Measurements from ENCODE around the gene CDX1.

Gene CDX1

GRCh38 chr5:150163547-150164059 lies 3.0 kb upstream of the CDX1 start:
- DNase-seq: no peak

- no peak for DNase-seq
Observed at GRCh38 chr5:150164211-150164980, 2.2 kb upstream of the CDX1 start.

- DNase-seq: no peak
Observed at GRCh38 chr5:150166037-150166649, 435 bp upstream of the CDX1 start.

GRCh38 chr5:150167512-150167850 lies 903 bp downstream of the CDX1 start:
- DNase-seq: no peak

- no peak for DNase-seq
Observed at GRCh38 chr5:150167908-150168307, 1.3 kb downstream of the CDX1 start.

GRCh38 chr5:150168864-150169263 lies 2.3 kb downstream of the CDX1 start:
- DNase-seq: no peak

- no peak for DNase-seq
Observed at GRCh38 chr5:150172145-150172544, 5.6 kb downstream of the CDX1 start.

- DNase-seq: no peak
Observed at GRCh38 chr5:150172556-150172955, 6.0 kb downstream of the CDX1 start.

- no peak for DNase-seq
Observed at GRCh38 chr5:150173161-150173560, 6.6 kb downstream of the CDX1 start.

GRCh38 chr5:150174285-150174684 lies 7.7 kb downstream of the CDX1 start:
- DNase-seq: no peak

- DNase-seq: no peak
Observed at GRCh38 chr5:150175076-150175475, 8.5 kb downstream of the CDX1 start.

GRCh38 chr5:150175536-150175935 lies 9.0 kb downstream of the CDX1 start:
- DNase-seq: no peak

- DNase-seq: no peak
Observed at GRCh38 chr5:150176745-150177477, 10.3 kb downstream of the CDX1 start.

GRCh38 chr5:150177721-150178120 lies 11.1 kb downstream of the CDX1 start:
- DNase-seq: no peak

GRCh38 chr5:150178262-150178661 lies 11.7 kb downstream of the CDX1 start:
- DNase-seq: no peak

GRCh38 chr5:150179019-150179620 lies 12.5 kb downstream of the CDX1 start:
- DNase-seq: no peak

- no peak for DNase-seq
Observed at GRCh38 chr5:150180241-150181026, 13.9 kb downstream of the CDX1 start.

GRCh38 chr5:150181027-150181426 lies 14.4 kb downstream of the CDX1 start:
- no peak for DNase-seq

- no peak for DNase-seq
Observed at GRCh38 chr5:150181766-150182545, 15.4 kb downstream of the CDX1 start.

GRCh38 chr5:150182774-150183173 lies 16.2 kb downstream of the CDX1 start:
- DNase-seq: no peak

GRCh38 chr5:150183436-150183835 lies 16.9 kb downstream of the CDX1 start:
- no peak for DNase-seq

GRCh38 chr5:150184006-150184405 lies 17.4 kb downstream of the CDX1 start:
- DNase-seq: no peak

All from NCI-H2227 treated with DMSO at 0.1 percent for 48 hours (cell line).